Stimulated activated naive CD4-positive, alpha-beta T cell (primary cell): ENCODE results near the gene GGPS1.
A peak's percentile ranks its signal among the peaks of the same experiment; 100 is the strongest.
"Not testable (repeated sequence)": the region's sequence is repeated elsewhere in the genome, so short reads cannot be mapped to it uniquely, and the experiment has no call there.

Experiments used
- DNase-seq, 6 experiments: peaks; one replicate each; lab custom pipeline; 2025; lab: John Stamatoyannopoulos, UW

Gene GGPS1

GRCh38 chr1:235304549-235305451 lies 23.6 kb upstream of the GGPS1 start:
- peak in 4 of 6 experiments; percentile 10 to 36 (median 24) for DNase-seq

- no peak for DNase-seq
These were observed 20.9 kb upstream of the GGPS1 start for GRCh38 chr1:235307158-235308124.

GRCh38 chr1:235309206-235309605 lies 19.2 kb upstream of the GGPS1 start:
- not testable (repeated sequence) for DNase-seq

GRCh38 chr1:235313262-235313661 lies 15.1 kb upstream of the GGPS1 start:
- DNase-seq = peak in 1 of 6 experiments; percentile 3

- no peak for DNase-seq
These were observed 14.3 kb upstream of the GGPS1 start for GRCh38 chr1:235313931-235314678.

- no peak for DNase-seq
These were observed 13.2 kb upstream of the GGPS1 start for GRCh38 chr1:235315173-235315572.

- DNase-seq = no peak
These were observed 12.6 kb upstream of the GGPS1 start for GRCh38 chr1:235315735-235316134.

GRCh38 chr1:235317168-235317567 lies 11.2 kb upstream of the GGPS1 start:
- DNase-seq = no peak

- DNase-seq = no peak
These were observed 9.1 kb upstream of the GGPS1 start for GRCh38 chr1:235319255-235319654.

- DNase-seq = no peak
These were observed 7.7 kb upstream of the GGPS1 start for GRCh38 chr1:235320521-235321179.

- DNase-seq = no peak
These were observed 4.1 kb upstream of the GGPS1 start for GRCh38 chr1:235324296-235324695.

GRCh38 chr1:235325139-235325538 lies 3.2 kb upstream of the GGPS1 start:
- DNase-seq = no peak

- DNase-seq = no peak
These were observed 2.5 kb upstream of the GGPS1 start for GRCh38 chr1:235325854-235326253.

- peak; percentile 52 to 73 (median 68) for DNase-seq
These were observed 1.4 kb upstream of the GGPS1 start for GRCh38 chr1:235326719-235327558.

GRCh38 chr1:235327559-235328270 lies 655 bp upstream of the GGPS1 start, which contains the start of gene ARID4B:
Gene ARID4B (minus strand): TSS chr1:235328179. CDS start chr1:235326919, 1,260 bp downstream.
- DNase-seq = peak in 2 of 6 experiments; percentile 67 to 77

GRCh38 chr1:235329139-235329902 lies 951 bp downstream of the GGPS1 start:
- peak in 3 of 6 experiments; percentile 23 to 81 (median 65) for DNase-seq

GRCh38 chr1:235330918-235331285 lies 2.5 kb downstream of the GGPS1 start:
- no peak for DNase-seq

GRCh38 chr1:235331401-235331800 lies 3.0 kb downstream of the GGPS1 start:
- no peak for DNase-seq

GRCh38 chr1:235336903-235337302 lies 8.5 kb downstream of the GGPS1 start:
- peak in 3 of 6 experiments; percentile 31 to 34 (median 31) for DNase-seq
